T-helper 2 cell treated with Interferon-gamma antibody and Interleukin-4, amounts not matched to agents 5 μg/mL and 100 μg/mL, for 36 hours (primary cell): ENCODE measurements around the gene RAB26.
A peak's percentile ranks its signal among the peaks of the same experiment; 100 is the strongest.
"Not testable (repeated sequence)": the region's sequence is repeated elsewhere in the genome, so short reads cannot be mapped to it uniquely, and the experiment has no call there.

Experiments used
- DNase-seq: peaks from one replicate; pipeline ENCODE4 v3.0.0; 2021; ENCODE audit warnings: low spot score
- H3K27ac Mint-ChIP-seq: one replicate; pipeline ENCODE4 v1.8.0; 2021; ENCODE audit warnings: mild to moderate bottlenecking, mixed read lengths
- H3K27me3 Mint-ChIP-seq: one replicate; pipeline ENCODE4 v1.8.0; 2021; ENCODE audit warnings: low read depth, mixed read lengths
- H3K36me3 Mint-ChIP-seq: one replicate; pipeline ENCODE4 v1.8.0; 2021; ENCODE audit warnings: low read depth, mixed read lengths
- H3K4me1 Mint-ChIP-seq: one replicate; pipeline ENCODE4 v1.8.0; 2021; ENCODE audit warnings: low read depth, mixed read lengths
- H3K4me3 Mint-ChIP-seq: one replicate; pipeline ENCODE4 v1.8.0; 2022; ENCODE audit warnings: mild to moderate bottlenecking, moderate library complexity, mixed read lengths
- H3K9me3 Mint-ChIP-seq: one replicate; pipeline ENCODE4 v1.8.0; 2021; ENCODE audit warnings: mixed read lengths

The RAB26 gene

GRCh38 chr16:2194166-2194834, 45.9 kb downstream of the RAB26 start:
- no peaks in the 10 kb centered on the region for H3K36me3 Mint-ChIP-seq
- no peaks in the 10 kb centered on the region for H3K9me3 Mint-ChIP-seq
- peaks cover 36% of the 10 kb centered on the region for H3K27me3 Mint-ChIP-seq
- DNase-seq: no peak
- H3K4me1 Mint-ChIP-seq: no peaks in the 10 kb centered on the region
- H3K27ac Mint-ChIP-seq: no peak overlapping the region
- no peak overlapping the region for H3K4me3 Mint-ChIP-seq

GRCh38 chr16:2194852-2195321, 46.5 kb downstream of the RAB26 start:
- Mint-ChIP-seq H3K36me3 (no peaks in the 10 kb centered on the region), H3K27me3 (peaks cover 37% of the 10 kb centered on the region), H3K9me3 (no peaks in the 10 kb centered on the region), H3K27ac (no peak overlapping the region), H3K4me3 (no peak overlapping the region), H3K4me1 (no peaks in the 10 kb centered on the region)
- peak; percentile 28 for DNase-seq

- H3K27me3 Mint-ChIP-seq: peaks cover 41% of the 10 kb centered on the region
- H3K27ac Mint-ChIP-seq: no peak overlapping the region
- no peak for DNase-seq
- H3K9me3 Mint-ChIP-seq: no peaks in the 10 kb centered on the region
- no peak overlapping the region for H3K4me3 Mint-ChIP-seq
- H3K36me3 Mint-ChIP-seq: no peaks in the 10 kb centered on the region
- no peaks in the 10 kb centered on the region for H3K4me1 Mint-ChIP-seq
Observed at GRCh38 chr16:2195322-2196161, 47.1 kb downstream of the RAB26 start.

GRCh38 chr16:2196162-2196980, 47.9 kb downstream of the RAB26 start, which contains the start of gene CASKIN1:
TSS of gene CASKIN1 (minus strand) at chr16:2196605. CDS start at chr16:2196432, 173 bp downstream.
- no peak within 1 kb of the TSS for H3K27ac Mint-ChIP-seq
- H3K4me1 Mint-ChIP-seq: no peaks in the 10 kb centered on the region
- DNase-seq: no peak
- no peaks in the 10 kb centered on the region for H3K9me3 Mint-ChIP-seq
- H3K36me3 Mint-ChIP-seq: no peaks in the 10 kb centered on the region
- peak within 1 kb of the TSS; percentile 50 for H3K4me3 Mint-ChIP-seq
- H3K27me3 Mint-ChIP-seq: peaks cover 41% of the 10 kb centered on the region

- no peak overlapping the region for H3K27ac Mint-ChIP-seq
- DNase-seq: no peak
- no peaks in the 10 kb centered on the region for H3K4me1 Mint-ChIP-seq
- H3K9me3 Mint-ChIP-seq: no peaks in the 10 kb centered on the region
- peak overlapping the region; percentile 50 for H3K4me3 Mint-ChIP-seq
- H3K36me3 Mint-ChIP-seq: no peaks in the 10 kb centered on the region
- peaks cover 45% of the 10 kb centered on the region for H3K27me3 Mint-ChIP-seq
Observed at GRCh38 chr16:2196981-2197511, 48.6 kb downstream of the RAB26 start.

- H3K36me3 Mint-ChIP-seq: no peaks in the 10 kb centered on the region
- peaks cover 46% of the 10 kb centered on the region for H3K27me3 Mint-ChIP-seq
- no peak overlapping the region for H3K4me3 Mint-ChIP-seq
- H3K27ac Mint-ChIP-seq: no peak overlapping the region
- no peak for DNase-seq
- no peaks in the 10 kb centered on the region for H3K9me3 Mint-ChIP-seq
- no peaks in the 10 kb centered on the region for H3K4me1 Mint-ChIP-seq
Observed at GRCh38 chr16:2197765-2198164, 49.3 kb downstream of the RAB26 start.

- Mint-ChIP-seq H3K27me3 (peaks cover 46% of the 10 kb centered on the region), H3K27ac (no peak overlapping the region), H3K4me1 (no peaks in the 10 kb centered on the region), H3K9me3 (no peaks in the 10 kb centered on the region), H3K4me3 (no peak overlapping the region), H3K36me3 (no peaks in the 10 kb centered on the region)
- no peak for DNase-seq
Observed at GRCh38 chr16:2198283-2198682, 49.9 kb downstream of the RAB26 start.

GRCh38 chr16:2199095-2199494, 50.7 kb downstream of the RAB26 start:
- Mint-ChIP-seq H3K4me3 (no peak overlapping the region), H3K4me1 (no peaks in the 10 kb centered on the region), H3K36me3 (no peaks in the 10 kb centered on the region), H3K27ac (no peak overlapping the region), H3K9me3 (no peaks in the 10 kb centered on the region), H3K27me3 (peaks cover 44% of the 10 kb centered on the region)
- DNase-seq: no peak

GRCh38 chr16:2199621-2200139, 51.3 kb downstream of the RAB26 start:
- Mint-ChIP-seq H3K9me3 (no peaks in the 10 kb centered on the region), H3K4me3 (no peak overlapping the region), H3K36me3 (no peaks in the 10 kb centered on the region), H3K27ac (no peak overlapping the region), H3K27me3 (peaks cover 40% of the 10 kb centered on the region), H3K4me1 (peaks cover 3% of the 10 kb centered on the region)
- no peak for DNase-seq

- Mint-ChIP-seq H3K27me3 (peaks cover 34% of the 10 kb centered on the region), H3K27ac (no peak overlapping the region), H3K36me3 (no peaks in the 10 kb centered on the region), H3K4me3 (no peak overlapping the region), H3K4me1 (peaks cover 5% of the 10 kb centered on the region), H3K9me3 (no peaks in the 10 kb centered on the region)
- no peak for DNase-seq
Observed at GRCh38 chr16:2200313-2200712, 51.9 kb downstream of the RAB26 start.

GRCh38 chr16:2203119-2203688, 54.8 kb downstream of the RAB26 start:
- H3K4me1 Mint-ChIP-seq, DNase-seq, H3K9me3 Mint-ChIP-seq: not testable (repeated sequence)
- H3K36me3 Mint-ChIP-seq: peaks cover 11% of the 10 kb centered on the region
- peaks cover 19% of the 10 kb centered on the region for H3K27me3 Mint-ChIP-seq
- H3K27ac Mint-ChIP-seq: peak overlapping the region; percentile 6
- H3K4me3 Mint-ChIP-seq: peak overlapping the region; percentile 49
